Brain microvascular endothelial cell (primary cell): ENCODE data around the gene PCARE.
"Not testable (repeated sequence)": the region's sequence is repeated elsewhere in the genome, so short reads cannot be mapped to it uniquely, and the experiment has no call there.

Source experiments
- DNase-seq: peaks from one replicate; pipeline ENCODE4 v3.0.0-alpha.2; 2020
- H3K27ac ChIP-seq: fragments of 250-450 bp; sonication (Bioruptor Pico); 2 replicates; pipeline ENCODE4 v1.5.1; 2020; ENCODE audit warnings: mild to moderate bottlenecking, moderate library complexity
- H3K27me3 ChIP-seq: fragments of 250-450 bp; sonication (Bioruptor Pico); replicated peaks from 2 replicates; pipeline ENCODE4 v1.5.1; 2020; ENCODE audit warnings: mild to moderate bottlenecking
- H3K36me3 ChIP-seq: fragments of 250-450 bp; sonication (Bioruptor Pico); replicated peaks from 2 replicates; pipeline ENCODE4 v1.5.1; 2020; ENCODE audit warnings: mild to moderate bottlenecking
- H3K4me3 ChIP-seq: 2 replicates; pipeline ENCODE4 v1.5.1; 2011; ENCODE audit warnings: low read depth, mild to moderate bottlenecking, control low read depth, low read length, moderate library complexity
- in situ Hi-C: cut with HindIII; loops from 2 replicates; pipeline ENCODE4 v1.10.0; 2017; ENCODE audit warnings: low sequenced_read_pairs, low pct_ligation_motif_present
- TF ChIP-seq, protein P1 (sequence below): IDR thresholded peaks from 2 replicates; pipeline ENCODE4 v1.5.1; 2011; ENCODE audit warnings: low read depth, mild to moderate bottlenecking, moderate library complexity, low read length, control low read depth, inconsistent platforms; ENCODE audit errors: missing control alignments

PCARE gene

DNA sequence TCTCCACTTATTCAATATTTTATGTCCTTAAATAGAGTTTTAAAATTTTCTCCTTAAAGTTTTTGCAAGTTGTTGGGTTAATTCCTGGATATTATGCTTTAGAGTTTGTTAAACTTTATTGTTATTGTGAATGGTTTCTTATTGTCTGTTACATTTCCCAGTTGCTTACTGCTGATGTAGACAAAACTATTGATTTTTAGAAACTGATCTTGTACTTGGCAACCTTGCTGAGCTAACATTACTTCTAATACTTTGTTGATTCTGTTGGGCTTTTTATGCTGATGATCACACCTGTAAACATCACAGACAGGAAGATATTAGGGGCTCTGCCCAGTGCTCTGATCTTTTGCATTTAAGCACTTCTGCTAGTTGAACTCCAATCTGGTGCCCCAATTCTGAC, 38.1 kb upstream of the PCARE start:
- H3K36me3 ChIP-seq = no peaks in the 10 kb centered on the region
- DNase-seq = no peak
- in situ Hi-C loops = no loop called here
- H3K27ac ChIP-seq = no peak overlapping the region
- H3K4me3 ChIP-seq = no peak overlapping the region
- TF ChIP-seq, protein P1, sequence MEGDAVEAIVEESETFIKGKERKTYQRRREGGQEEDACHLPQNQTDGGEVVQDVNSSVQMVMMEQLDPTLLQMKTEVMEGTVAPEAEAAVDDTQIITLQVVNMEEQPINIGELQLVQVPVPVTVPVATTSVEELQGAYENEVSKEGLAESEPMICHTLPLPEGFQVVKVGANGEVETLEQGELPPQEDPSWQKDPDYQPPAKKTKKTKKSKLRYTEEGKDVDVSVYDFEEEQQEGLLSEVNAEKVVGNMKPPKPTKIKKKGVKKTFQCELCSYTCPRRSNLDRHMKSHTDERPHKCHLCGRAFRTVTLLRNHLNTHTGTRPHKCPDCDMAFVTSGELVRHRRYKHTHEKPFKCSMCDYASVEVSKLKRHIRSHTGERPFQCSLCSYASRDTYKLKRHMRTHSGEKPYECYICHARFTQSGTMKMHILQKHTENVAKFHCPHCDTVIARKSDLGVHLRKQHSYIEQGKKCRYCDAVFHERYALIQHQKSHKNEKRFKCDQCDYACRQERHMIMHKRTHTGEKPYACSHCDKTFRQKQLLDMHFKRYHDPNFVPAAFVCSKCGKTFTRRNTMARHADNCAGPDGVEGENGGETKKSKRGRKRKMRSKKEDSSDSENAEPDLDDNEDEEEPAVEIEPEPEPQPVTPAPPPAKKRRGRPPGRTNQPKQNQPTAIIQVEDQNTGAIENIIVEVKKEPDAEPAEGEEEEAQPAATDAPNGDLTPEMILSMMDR = no peak
- H3K27me3 ChIP-seq = no peaks in the 10 kb centered on the region

DNA sequence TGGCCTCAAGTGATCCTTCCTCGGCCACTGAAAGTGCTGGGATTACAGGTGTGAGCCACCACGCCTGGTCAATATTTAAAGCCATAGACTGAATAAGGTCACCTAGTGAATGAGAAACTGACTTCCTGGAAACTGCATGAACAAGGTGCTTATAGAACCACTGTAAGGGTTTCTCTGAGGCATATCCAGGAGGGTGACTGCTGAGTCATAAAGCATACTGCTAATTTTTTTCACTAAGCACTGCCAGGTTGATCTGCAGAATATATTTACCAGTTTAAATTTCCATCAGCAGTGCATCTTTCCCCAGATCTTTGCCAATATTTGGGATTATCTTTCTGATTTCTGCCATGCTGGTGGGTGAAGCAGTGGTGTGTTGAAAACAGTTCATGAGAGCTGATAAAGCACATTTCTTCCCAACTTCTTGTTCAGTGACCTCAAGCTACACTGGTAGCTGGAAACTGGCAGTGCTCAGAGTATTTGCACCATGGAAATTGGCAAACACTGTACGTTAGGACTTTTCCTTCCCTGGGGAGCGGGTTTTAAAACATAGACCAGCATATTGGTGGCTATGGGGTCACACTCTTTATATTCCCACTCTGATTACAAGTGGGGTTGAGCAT, 36.7 kb upstream of the PCARE start:
- no peak overlapping the region for H3K4me3 ChIP-seq
- H3K36me3 ChIP-seq = no peaks in the 10 kb centered on the region
- no peaks in the 10 kb centered on the region for H3K27me3 ChIP-seq
- DNase-seq = no peak
- in situ Hi-C loops = no loop called here
- H3K27ac ChIP-seq = no peak overlapping the region
- TF ChIP-seq, protein P1 = no peak

DNA sequence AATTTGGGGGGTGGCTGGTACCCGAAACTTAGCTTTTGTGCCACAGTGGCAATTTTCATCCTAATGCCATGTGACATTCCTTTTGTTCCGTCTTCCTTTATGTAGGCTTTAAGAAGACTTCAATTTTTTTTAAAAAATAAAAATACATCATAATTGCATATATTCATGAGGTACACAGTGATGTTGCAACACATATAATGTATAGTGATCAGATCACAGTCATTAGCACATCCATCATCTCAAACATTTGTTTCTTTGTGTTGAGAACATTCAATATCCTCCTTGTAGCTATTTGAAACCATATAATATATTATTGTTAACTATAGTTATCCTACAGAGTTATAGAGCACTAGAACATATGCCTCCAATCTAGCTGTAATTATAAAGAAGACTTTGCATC, 34.9 kb upstream of the PCARE start:
- H3K4me3 ChIP-seq = no peak overlapping the region
- in situ Hi-C loops = no loop called here
- TF ChIP-seq, protein P1 = no peak
- DNase-seq = no peak
- no peaks in the 10 kb centered on the region for H3K27me3 ChIP-seq
- H3K27ac ChIP-seq = no peak overlapping the region
- H3K36me3 ChIP-seq = no peaks in the 10 kb centered on the region

DNA sequence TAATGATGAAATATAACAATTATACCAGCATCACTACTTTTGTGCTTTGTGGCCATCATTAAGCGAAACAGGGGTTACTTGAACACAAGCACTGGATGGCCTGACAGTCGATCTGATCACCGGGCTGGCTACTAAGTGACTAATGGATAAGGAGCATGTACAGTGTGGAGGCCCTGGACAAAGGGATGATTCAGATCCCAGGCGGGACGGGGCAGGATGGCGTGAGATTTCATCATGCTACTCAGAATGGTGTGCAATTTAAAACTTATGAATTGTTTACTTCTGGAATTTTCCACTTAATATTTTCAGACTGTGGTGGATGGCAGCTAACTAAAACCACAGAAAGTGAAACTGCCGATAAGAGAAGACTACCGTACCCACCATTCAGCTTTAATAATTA, 33.9 kb upstream of the PCARE start:
- Histone ChIP-seq H3K27me3 (no peaks in the 10 kb centered on the region), H3K4me3 (no peak overlapping the region), H3K27ac (peak overlapping the region; percentile 89), H3K36me3 (no peaks in the 10 kb centered on the region)
- in situ Hi-C loops = no loop called here
- TF ChIP-seq, protein P1 = no peak
- DNase-seq = peak; percentile 97

DNA sequence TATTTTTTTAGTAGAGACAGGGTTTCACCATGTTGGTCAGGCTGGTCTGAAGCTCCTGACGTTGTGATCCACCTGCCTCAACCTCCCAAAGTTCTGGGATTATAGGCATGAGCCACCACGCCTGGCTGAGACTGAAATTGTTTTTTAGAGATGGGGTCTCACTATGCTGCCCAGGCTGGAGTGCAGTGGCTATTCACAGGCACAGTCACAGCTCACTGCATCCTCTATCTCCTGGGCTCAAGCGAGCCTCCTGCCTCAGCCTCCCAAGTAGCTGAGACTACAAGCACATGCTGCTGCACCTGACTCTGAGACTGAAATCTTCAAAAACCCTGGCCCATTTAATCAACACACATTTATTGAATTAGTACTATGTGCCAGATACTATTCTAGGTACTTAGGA, 33.2 kb upstream of the PCARE start:
- H3K27ac ChIP-seq, in situ Hi-C loops, DNase-seq, H3K36me3 ChIP-seq, H3K27me3 ChIP-seq, H3K4me3 ChIP-seq: not testable (repeated sequence)

DNA sequence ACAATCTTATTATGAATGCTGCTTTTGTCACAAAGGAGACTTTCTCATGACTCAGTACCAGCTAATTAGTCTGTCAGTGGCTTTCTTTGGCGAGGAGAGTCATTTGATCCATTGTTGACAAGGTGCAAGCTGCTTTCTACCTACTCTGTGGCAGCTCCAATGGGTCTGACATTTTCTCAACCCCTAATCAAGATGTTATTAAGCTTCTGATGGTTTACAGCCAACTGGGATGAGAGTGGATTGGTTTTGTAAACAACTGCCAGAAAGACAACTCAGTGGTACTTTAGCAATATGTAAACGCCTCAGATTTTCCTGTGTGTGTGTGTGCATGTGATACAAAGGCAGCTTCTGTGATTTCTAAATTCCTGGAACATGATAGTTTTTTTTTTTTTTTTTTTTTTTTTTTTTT, 32.7 kb upstream of the PCARE start:
- Histone ChIP-seq H3K27me3 (no peaks in the 10 kb centered on the region), H3K4me3 (no peak overlapping the region), H3K36me3 (no peaks in the 10 kb centered on the region), H3K27ac (no peak overlapping the region)
- TF ChIP-seq, protein P1 = no peak
- in situ Hi-C loops = no loop called here
- DNase-seq = no peak
